WTC11 (cell line): ENCODE data around the gene KIF12. TPM values are rescaled to one million over a fixed set of nuclear protein-coding genes. Genes with fewer than 3 reads are reported as not detected.

Source experiments
- ATAC-seq: fragments of 200-7000 bp; cut with Tn5 transposase; 2 replicates; pipeline ENCODE4 v1.10.0; 2021; ENCODE audit warnings: mild to moderate bottlenecking, moderate library complexity
- CTCF ChIA-PET: fragments of 300-600 bp; sonication (Branson Sonifier 250); formaldehyde crosslinking; loops from one replicate; lab custom pipeline; 2021; ENCODE audit warnings: antibody characterized with exemption; lab: Charles Lee
- POLR2A ChIA-PET: fragments of 350-600 bp; sonication (Branson Sonifier 250); formaldehyde crosslinking; loops from one replicate; lab custom pipeline; 2021; ENCODE audit warnings: antibody characterized with exemption; lab: Charles Lee
- DNase-seq: peaks from one replicate; pipeline ENCODE4 v3.0.0; 2021; ENCODE audit warnings: low spot score
- H3K27ac Mint-ChIP-seq: 2 replicates; pipeline ENCODE4 v1.8.0; 2021; ENCODE audit warnings: mixed read lengths
- H3K27me3 Mint-ChIP-seq: 2 replicates; pipeline ENCODE4 v1.8.0; 2021; ENCODE audit warnings: low read depth, mild to moderate bottlenecking, moderate library complexity, mixed read lengths
- H3K36me3 Mint-ChIP-seq: 2 replicates; pipeline ENCODE4 v1.8.0; 2021; ENCODE audit warnings: mixed read lengths
- H3K4me1 Mint-ChIP-seq: 2 replicates; pipeline ENCODE4 v1.8.0; 2022; ENCODE audit warnings: mixed read lengths
- H3K4me3 Mint-ChIP-seq: 2 replicates; pipeline ENCODE4 v1.8.0; 2021; ENCODE audit warnings: mild to moderate bottlenecking, moderate library complexity, mixed read lengths
- H3K9me3 Mint-ChIP-seq: 2 replicates; pipeline ENCODE4 v1.8.0; 2021; ENCODE audit warnings: mixed read lengths
- ATF3 ChIP-seq: sonication (generic); formaldehyde crosslinking; conservative IDR thresholded peaks from 2 replicates; pipeline ENCODE4 v1.8.1; 2022; ENCODE audit warnings: mild to moderate bottlenecking, missing genetic modification reagents
- ELF4 ChIP-seq: sonication (generic); formaldehyde crosslinking; IDR thresholded peaks from 2 replicates; pipeline ENCODE4 v1.8.1; 2022; ENCODE audit warnings: low read depth, mild to moderate bottlenecking, moderate library complexity, missing genetic modification reagents
- ESRRA ChIP-seq: sonication (generic); formaldehyde crosslinking; IDR thresholded peaks from 2 replicates; pipeline ENCODE4 v1.8.1; 2022; ENCODE audit warnings: mild to moderate bottlenecking, missing genetic modification reagents, borderline replicate concordance
- FOXJ3 ChIP-seq: sonication (generic); formaldehyde crosslinking; IDR thresholded peaks from 2 replicates; pipeline ENCODE4 v1.9.0; 2021; ENCODE audit warnings: missing genetic modification reagents, mild to moderate bottlenecking, borderline replicate concordance
- NFATC4 ChIP-seq: fragments of 250-450 bp; sonication (Bioruptor Pico); IDR thresholded peaks from 2 replicates; pipeline ENCODE4 v1.9.0; 2021; ENCODE audit warnings: mild to moderate bottlenecking
- NFE2L1 ChIP-seq: sonication (generic); formaldehyde crosslinking; IDR thresholded peaks from 2 replicates; pipeline ENCODE4 v1.8.1; 2023; ENCODE audit warnings: missing genetic modification reagents
- NR2C2 ChIP-seq: sonication (generic); formaldehyde crosslinking; IDR thresholded peaks from 2 replicates; pipeline ENCODE4 v1.8.0; 2022; ENCODE audit warnings: mild to moderate bottlenecking, missing genetic modification reagents
- PREB ChIP-seq: sonication (generic); formaldehyde crosslinking; IDR thresholded peaks from 2 replicates; pipeline ENCODE4 v1.8.1; 2022; ENCODE audit warnings: mild to moderate bottlenecking, missing genetic modification reagents, moderate library complexity, borderline replicate concordance
- SMAD3 ChIP-seq: sonication (generic); formaldehyde crosslinking; IDR thresholded peaks from 2 replicates; pipeline ENCODE4 v1.8.0; 2022; ENCODE audit warnings: missing genetic modification reagents, mild to moderate bottlenecking, borderline replicate concordance
- STAT6 ChIP-seq: sonication (generic); formaldehyde crosslinking; conservative IDR thresholded peaks from 2 replicates; pipeline ENCODE4 v1.8.1; 2023; ENCODE audit warnings: mild to moderate bottlenecking, low read depth, missing genetic modification reagents, moderate library complexity
- USF2 ChIP-seq: sonication (generic); formaldehyde crosslinking; IDR thresholded peaks from 2 replicates; pipeline ENCODE4 v1.8.1; 2023; ENCODE audit warnings: mild to moderate bottlenecking, missing genetic modification reagents, moderate library complexity
- ZNF263 ChIP-seq: sonication (generic); formaldehyde crosslinking; IDR thresholded peaks from 2 replicates; pipeline ENCODE4 v1.8.1; 2022; ENCODE audit warnings: low read depth, mild to moderate bottlenecking, moderate library complexity, missing genetic modification reagents
- ZNF317 ChIP-seq: sonication (generic); formaldehyde crosslinking; IDR thresholded peaks from 2 replicates; pipeline ENCODE4 v1.8.1; 2023; ENCODE audit warnings: low read depth, mild to moderate bottlenecking, moderate library complexity, missing genetic modification reagents, borderline replicate concordance
- ZNF532 ChIP-seq: fragments of 250-450 bp; sonication (Bioruptor Pico); IDR thresholded peaks from 2 replicates; pipeline ENCODE4 v1.9.0; 2021; ENCODE audit warnings: mild to moderate bottlenecking, borderline replicate concordance
- total RNA-seq: library from RNA; stranded (reverse); gene quantifications from 3 replicates; pipeline ENCODE4 v1.2.3, GENCODE V29; 2021

KIF12 gene
- total RNA-seq, 1 experiment from 2014 or later, result 4.0 TPM

- no peak for TF ChIP-seq STAT6 (CRISPR knock-in tag)
- no peak for TF ChIP-seq NR2C2 (CRISPR knock-in tag)
- TF ChIP-seq NFATC4 (CRISPR knock-in tag), result no peak
- no peak for TF ChIP-seq USF2 (CRISPR knock-in tag)
- no peak for TF ChIP-seq ELF4 (CRISPR knock-in tag)
- no peak for TF ChIP-seq ESRRA
- no peak for TF ChIP-seq SMAD3 (CRISPR knock-in tag)
- no peak for TF ChIP-seq FOXJ3 (CRISPR knock-in tag)
- TF ChIP-seq ZNF532, result no peak
- TF ChIP-seq ATF3 (CRISPR knock-in tag), result no peak
- TF ChIP-seq, all 79 proteins: peak for 0
These were observed 7.4 kb downstream of the KIF12 start (continued) for GRCh38 chr9:114091711-114092110.

- no peak overlapping the region for H3K27ac Mint-ChIP-seq
- DNase-seq, result no peak
- TF ChIP-seq NFE2L1 (CRISPR knock-in tag) (no peak), ZNF263 (CRISPR knock-in tag) (no peak), PREB (CRISPR knock-in tag) (no peak), ZNF317 (CRISPR knock-in tag) (no peak)
- TF ChIP-seq, all 79 proteins: peak for 0
- no peaks in the 10 kb centered on the region for H3K4me1 Mint-ChIP-seq
- ChIA-PET CTCF (interaction anchor here (1.2 to 1.3 kb wide), 2 partner anchors 8 to 17 kb away, joined by 5 to 8 read pairs; no protein-coding TSS in a partner anchor), POLR2A (no interaction called here)
- peaks cover 28% of the 10 kb centered on the region for H3K27me3 Mint-ChIP-seq
- no peaks in the 10 kb centered on the region for H3K9me3 Mint-ChIP-seq
- H3K36me3 Mint-ChIP-seq, result no peaks in the 10 kb centered on the region
- ATAC-seq, result no peak
- no peak overlapping the region for H3K4me3 Mint-ChIP-seq
These were observed 8.3 kb downstream of the KIF12 start for GRCh38 chr9:114090798-114091197.
